Right lobe of liver (tissue), 6 donors: ENCODE data around the gene CDT1. TPM values are rescaled to one million over a fixed set of nuclear protein-coding genes. Genes with fewer than 3 reads are reported as not detected.

Source experiments
- ATAC-seq, 4 donors: fragments of 200-7000 bp; cut with Tn5 transposase; one replicate each; pipeline ENCODE4 v1.9.1; 2020; ENCODE audit warnings: mild to moderate bottlenecking in 4 of 4, moderate library complexity in 4 of 4
- DNase-seq, 3 donors: peaks; one replicate each; pipeline ENCODE4 v3.0.0-alpha.2; 2020
- H3K27ac ChIP-seq, 3 donors: fragments of 200-600 bp; one replicate each; pipeline ENCODE4 v1.8.0; 2022
- H3K27me3 ChIP-seq, 2 donors: fragments of 200-600 bp; one replicate each; pipeline ENCODE4 v1.8.0; 2022
- H3K36me3 ChIP-seq, 4 donors: fragments of 200-600 bp; sonication (generic) in 1 of 4; one replicate each; pipeline versions ENCODE4 v1.5.1 to v1.8.0; 2017 to 2022; ENCODE audit warnings: control low read depth in 1 of 4
- H3K4me1 ChIP-seq, 4 donors: fragments of 200-600 bp; sonication (generic) in 1 of 4; one replicate each; pipeline versions ENCODE4 v1.5.1 to v1.8.0; 2017 to 2022; ENCODE audit warnings: control low read depth in 1 of 4
- H3K4me3 ChIP-seq, 3 donors: fragments of 200-600 bp; one replicate each; pipeline ENCODE4 v1.8.0; 2022
- H3K9me3 ChIP-seq, 4 donors: fragments of 200-600 bp; sonication (generic) in 1 of 4; one replicate each; pipeline versions ENCODE4 v1.5.1 to v1.8.0; 2017 to 2022; ENCODE audit warnings: control low read depth in 1 of 4
- CTCF ChIP-seq, 4 donors: fragments of 200-600 bp in 3 of 4; fragments of 450-650 bp in 1 of 4; IDR thresholded peaks; one replicate each; pipeline versions ENCODE4 v1.5.1 to v1.8.0; 2016 to 2022; ENCODE audit warnings: antibody characterized with exemption in 4 of 4, mild to moderate bottlenecking in 2 of 4
- POLR2A ChIP-seq: fragments of 450-650 bp; IDR thresholded peaks from one replicate; pipeline ENCODE4 v1.6.1; 2017; ENCODE audit warnings: antibody characterized with exemption, mild to moderate bottlenecking
- WGBS: methylation state at CpG from one replicate; pipeline ENCODE4 v1.1.6; 2018; ENCODE audit warnings: low coverage, low lambda C conversion rate; ENCODE audit not compliant: insufficient coverage; ENCODE audit errors: missing lambda C conversion rate; 5-methylcytosine and 5-hydroxymethylcytosine counted together
- intact Hi-C, 2 donors: fragments of 100-400 bp; cut with DNase I; formaldehyde crosslinking; loops; one replicate each; pipeline versions ENCODE4 v1.11.2 to v1.14.1; 2022
- total RNA-seq, 6 experiments: library from RNA; depleted of rRNA in 2 of 6; stranded (reverse); fragments of >200 nt in 2 of 6; fragmentation: NEBNext Ultra II Directional in 3 of 6; extraction: Animal tissue kit (Norgen Biotek cat#: 25700) in 3 of 6; gene quantifications; one replicate each; pipeline versions ENCODE4 v1.1.0 to v1.2.4, GENCODE V29; 2016 to 2023
- donor health status: DM: no; HTN: yes; CAD: no.
- donor health status: DM: no; HTN: no; CAD: no.
- donor health status: DM: no; HTN: no; CAD: no.
- donor health status: DM: no; HTN: yes; CAD: no.
- donor health status: DM: no; HTN: yes; CAD: no.

CDT1 gene
- total RNA-seq, 6 experiments from 2014 or later, result 0.22 to 9.6 (median 0.42) TPM

- no peaks in the 10 kb centered on the region for H3K27me3 ChIP-seq
- H3K36me3 ChIP-seq, result peaks cover 0 to 8% (median 2%) of the 10 kb centered on the region in 4 donors
- H3K9me3 ChIP-seq, result no peaks in the 10 kb centered on the region
- DNase-seq (no peak), ATAC-seq (no peak)
- WGBS, result 100% methylated on average over 1 of the region's 20 CpGs
- H3K4me1 ChIP-seq, result no peaks in the 10 kb centered on the region
- H3K4me3 ChIP-seq, result no peak overlapping the region
- no peak overlapping the region for H3K27ac ChIP-seq
- intact Hi-C loops, result no loop called here
- TF ChIP-seq POLR2A, result no peak
- no peak for TF ChIP-seq CTCF (IDR thresholded peaks at IDR 0.05)
Observed at GRCh38 chr16:88843256-88843655, 39.7 kb downstream of the CDT1 start.

GRCh38 chr16:88844419-88845036 is 40.9 kb downstream of the CDT1 start:
- no peaks in the 10 kb centered on the region for H3K9me3 ChIP-seq
- H3K27me3 ChIP-seq, result no peaks in the 10 kb centered on the region
- H3K27ac ChIP-seq, result no peak overlapping the region
- no peak overlapping the region for H3K4me3 ChIP-seq
- intact Hi-C loops, result no loop called here
- no peak for ATAC-seq
- peaks cover 0 to 8% (median 2%) of the 10 kb centered on the region in 4 donors for H3K36me3 ChIP-seq
- 87% methylated on average over 7 of the region's 11 CpGs for whole genome bisulfite sequencing
- TF ChIP-seq CTCF (IDR thresholded peaks at IDR 0.05) (no peak), POLR2A (no peak)
- DNase-seq, result no peak
- H3K4me1 ChIP-seq, result no peaks in the 10 kb centered on the region

GRCh38 chr16:88846088-88846487 is 42.5 kb downstream of the CDT1 start:
- 81% methylated on average over 5 of the region's 9 CpGs for WGBS
- TF ChIP-seq POLR2A (no peak), CTCF (IDR thresholded peaks at IDR 0.05) (no peak)
- Histone ChIP-seq H3K9me3 (no peaks in the 10 kb centered on the region), H3K4me3 (no peak overlapping the region), H3K4me1 (no peaks in the 10 kb centered on the region), H3K36me3 (no peaks in the 10 kb centered on the region), H3K27ac (no peak overlapping the region), H3K27me3 (no peaks in the 10 kb centered on the region)
- ATAC-seq (no peak), DNase-seq (no peak)
- intact Hi-C loops, result no loop called here

- H3K4me3 ChIP-seq, result no peak overlapping the region
- no peak for ATAC-seq
- H3K9me3 ChIP-seq, result no peaks in the 10 kb centered on the region
- no peaks in the 10 kb centered on the region for H3K4me1 ChIP-seq
- WGBS, result 100% methylated on average over 3 of the region's 18 CpGs
- intact Hi-C loops, result no loop called here
- no peaks in the 10 kb centered on the region for H3K36me3 ChIP-seq
- H3K27ac ChIP-seq, result no peak overlapping the region
- no peak for TF ChIP-seq POLR2A
- TF ChIP-seq CTCF (IDR thresholded peaks at IDR 0.05), result no peak
- DNase-seq, result no peak
- H3K27me3 ChIP-seq, result no peaks in the 10 kb centered on the region
Observed at GRCh38 chr16:88847654-88848053, 44.1 kb downstream of the CDT1 start.

GRCh38 chr16:88848557-88848956 is 45.0 kb downstream of the CDT1 start:
- no peak overlapping the region for H3K27ac ChIP-seq
- WGBS, result 94% methylated on average over 6 of the region's 21 CpGs
- no peaks in the 10 kb centered on the region for H3K4me1 ChIP-seq
- no peaks in the 10 kb centered on the region for H3K27me3 ChIP-seq
- H3K4me3 ChIP-seq, result no peak overlapping the region
- TF ChIP-seq CTCF (IDR thresholded peaks at IDR 0.05) (no peak), POLR2A (no peak)
- H3K36me3 ChIP-seq, result no peaks in the 10 kb centered on the region
- intact Hi-C loops, result no loop called here
- DNase-seq (no peak), ATAC-seq (no peak)
- H3K9me3 ChIP-seq, result no peaks in the 10 kb centered on the region
